MV-4-11 (cell line): ENCODE measurements around the gene PIGM.

Source experiments
- DNase-seq: peaks from one replicate; lab custom pipeline; 2025; lab: John Stamatoyannopoulos, UW

The PIGM gene

GRCh38 chr1:160031365-160032164 lies at the start of gene PIGM:
TSS of gene PIGM (minus strand) at chr1:160031990. CDS start at chr1:160031739, 251 bp downstream.
- DNase-seq = peak; percentile 91

- no peak for DNase-seq
Observed at GRCh38 chr1:160081261-160081936, 49.6 kb upstream of the PIGM start, which contains the start of gene KCNJ9. TSS of gene KCNJ9 (plus strand) at chr1:160081538. CDS start at chr1:160084031, 2,493 bp downstream.

- no peak for DNase-seq
Observed at GRCh38 chr1:160080381-160081100, 48.8 kb upstream of the PIGM start.

GRCh38 chr1:160079448-160079847 lies 47.7 kb upstream of the PIGM start:
- no peak for DNase-seq

- peak; percentile 29 for DNase-seq
Observed at GRCh38 chr1:160078512-160079195, 46.9 kb upstream of the PIGM start.

GRCh38 chr1:160077486-160077885 lies 45.7 kb upstream of the PIGM start:
- peak; percentile 37 for DNase-seq

GRCh38 chr1:160076295-160076694 lies 44.5 kb upstream of the PIGM start:
- DNase-seq = no peak

- DNase-seq = peak; percentile 32
Observed at GRCh38 chr1:160075836-160076235, 44.0 kb upstream of the PIGM start.

- no peak for DNase-seq
Observed at GRCh38 chr1:160074865-160075264, 43.1 kb upstream of the PIGM start.

GRCh38 chr1:160071289-160071688 lies 39.5 kb upstream of the PIGM start:
- DNase-seq = no peak

GRCh38 chr1:160070243-160071163 lies 38.7 kb upstream of the PIGM start:
- no peak for DNase-seq

GRCh38 chr1:160069460-160070231 lies 37.9 kb upstream of the PIGM start, which contains the start of gene KCNJ10:
TSS of gene KCNJ10 (minus strand) at chr1:160070160. CDS start at chr1:160042532, 27,628 bp downstream.
- no peak for DNase-seq

- no peak for DNase-seq
Observed at GRCh38 chr1:160068225-160068624, 36.4 kb upstream of the PIGM start.

GRCh38 chr1:160066829-160067745 lies 35.3 kb upstream of the PIGM start:
- DNase-seq = no peak

- no peak for DNase-seq
Observed at GRCh38 chr1:160064746-160065145, 33.0 kb upstream of the PIGM start.

GRCh38 chr1:160064164-160064563 lies 32.4 kb upstream of the PIGM start:
- peak; percentile 13 for DNase-seq

- DNase-seq = no peak
Observed at GRCh38 chr1:160063176-160063575, 31.4 kb upstream of the PIGM start.

- no peak for DNase-seq
Observed at GRCh38 chr1:160062230-160062532, 30.4 kb upstream of the PIGM start.
